Measurements from ENCODE around the gene SPOCK1. TPM values are rescaled to one million over a fixed set of nuclear protein-coding genes. Genes with fewer than 3 reads are reported as not detected.

SPOCK1 gene
- total and polyA plus RNA-seq, 2 of the 4 experiments (the other 2 are of a cell fraction): 5.0 to 20.3 TPM

GRCh38 chr5:137156180-137156579 is 342.9 kb downstream of the SPOCK1 start:
- Histone ChIP-seq H2AK9ac (replicated peaks; ENCODE audit: low read depth, low read length, poor library complexity) (no peak overlapping the region), H3K9me1 (ENCODE audit: insufficient read depth, low read length) (0 out of 2 replicates have a peak, but pooled peaks cover 3% of the 10 kb centered on the region), H2BK5ac (ENCODE audit: low read depth, low read length, poor library complexity, severe bottlenecking) (no peak overlapping the region), H2AFZ (replicated peaks; ENCODE audit: low read length, poor library complexity) (no peak overlapping the region), H3K79me1 (ENCODE audit: low read depth in 1 of 2, low read length in 2 of 2) (no peaks in the 10 kb centered on the region), H4K8ac (ENCODE audit: low read depth in 2 of 2, low read length in 2 of 2) (no peak overlapping the region), H3K4ac (ENCODE audit: low read depth, low read length) (no peak overlapping the region), H3K9me3 (ENCODE audit: control insufficient read depth, insufficient read depth, low read length) (no peaks in the 10 kb centered on the region), H2BK120ac (ENCODE audit: low read depth, low read length) (no peak overlapping the region), H3K14ac (replicated peaks; ENCODE audit: low read depth, low read length) (no peak overlapping the region), H3K4me3 (ENCODE audit: insufficient read depth, low read depth, low read length) (no peak overlapping the region), H3K4me1 (ENCODE audit: control insufficient read depth, insufficient read depth, low read length) (no peaks in the 10 kb centered on the region), H3K56ac (ENCODE audit: extremely low read depth, insufficient read depth, low read length) (no peak overlapping the region), H3K27me3 (ENCODE audit: control insufficient read depth, insufficient read depth, low read length) (no peaks in the 10 kb centered on the region), H2BK15ac (ENCODE audit: low read depth, low read length) (no peak overlapping the region), H2BK20ac (ENCODE audit: low read depth, low read length) (no peak overlapping the region), H3K9ac (ENCODE audit: low read depth, low read length) (no peak overlapping the region), H4K91ac (ENCODE audit: insufficient read depth, low read depth, low read length) (no peak overlapping the region), H2AK5ac (ENCODE audit: low read depth, low read length) (no peak overlapping the region), H3K18ac (ENCODE audit: low read depth, low read length) (no peak overlapping the region), H3K27ac (ENCODE audit: insufficient read depth, low read length) (no peak overlapping the region), H4K20me1 (ENCODE audit: insufficient read depth, low read length) (no peaks in the 10 kb centered on the region), H3K4me2 (ENCODE audit: low read depth, low read length) (no peak overlapping the region), H3K36me3 (ENCODE audit: control insufficient read depth, insufficient read depth, low read length) (no peaks in the 10 kb centered on the region), H3K23ac (ENCODE audit: low read depth, low read length) (no peak overlapping the region), H4K5ac (ENCODE audit: low read depth, low read length) (no peak overlapping the region)
- no CpG with 5 or more reads among the region's 4 CpGs for WGBS, 2 experiments (ENCODE audit: extremely low coverage in 2 of 2, insufficient read length in 1 of 2)
- TF ChIP-seq SMC3 (IDR thresholded peaks at IDR 0.05; ENCODE audit: low read depth, low read length): no peak
- TF ChIP-seq BHLHE40 (IDR thresholded peaks at IDR 0.05; ENCODE audit: low read depth, low read length): no peak
- no peak for TF ChIP-seq POLR2A (IDR thresholded peaks at IDR 0.05; ENCODE audit: low read depth, low read length)
- TF ChIP-seq RFX5 (IDR thresholded peaks at IDR 0.05; ENCODE audit: low read depth, low read length): no peak
- TF ChIP-seq RAD21 (IDR thresholded peaks at IDR 0.05; ENCODE audit: low read length): no peak
- TF ChIP-seq FOS (IDR thresholded peaks at IDR 0.05; ENCODE audit: low read depth, low read length): no peak
- no peak for TF ChIP-seq MAZ (IDR thresholded peaks at IDR 0.05; ENCODE audit: borderline replicate concordance, low read depth, low read length)
- no peak for TF ChIP-seq CEBPB (IDR thresholded peaks at IDR 0.05; ENCODE audit: low read depth, low read length)
- no peak for TF ChIP-seq MXI1 (IDR thresholded peaks at IDR 0.05; ENCODE audit: borderline replicate concordance, low read depth, low read length)
- no peak for TF ChIP-seq USF2 (IDR thresholded peaks at IDR 0.05; ENCODE audit: low read depth, low read length)
- no peak for TF ChIP-seq MAFK (IDR thresholded peaks at IDR 0.05; ENCODE audit: low read depth, low read length)
- no peak for TF ChIP-seq CHD1 (IDR thresholded peaks at IDR 0.05; ENCODE audit: low read depth, low read length)
- no peak for TF ChIP-seq NFE2L2 (IDR thresholded peaks at IDR 0.05; ENCODE audit: low read depth, low read length)
- TF ChIP-seq, protein P1, sequence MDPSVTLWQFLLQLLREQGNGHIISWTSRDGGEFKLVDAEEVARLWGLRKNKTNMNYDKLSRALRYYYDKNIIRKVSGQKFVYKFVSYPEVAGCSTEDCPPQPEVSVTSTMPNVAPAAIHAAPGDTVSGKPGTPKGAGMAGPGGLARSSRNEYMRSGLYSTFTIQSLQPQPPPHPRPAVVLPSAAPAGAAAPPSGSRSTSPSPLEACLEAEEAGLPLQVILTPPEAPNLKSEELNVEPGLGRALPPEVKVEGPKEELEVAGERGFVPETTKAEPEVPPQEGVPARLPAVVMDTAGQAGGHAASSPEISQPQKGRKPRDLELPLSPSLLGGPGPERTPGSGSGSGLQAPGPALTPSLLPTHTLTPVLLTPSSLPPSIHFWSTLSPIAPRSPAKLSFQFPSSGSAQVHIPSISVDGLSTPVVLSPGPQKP (IDR thresholded peaks at IDR 0.05; ENCODE audit: borderline replicate concordance, low read depth, low read length): no peak
- BruUV-seq (replicated peaks): no TSS peak
- dilution Hi-C loops (cut with HindIII; ENCODE audit: low sequenced_read_pairs, unreplicated experiment) (no loop called here), in situ Hi-C loops (cut with MboI; ENCODE audit: low sequenced_read_pairs) (no loop called here), intact Hi-C loops (cut with micrococcal nuclease) (no loop called here)
- ATAC-seq (ENCODE audit: low read depth) (no peak; the same call in 1 of the 2 replicates), DNase-seq (no peak)
- ChIA-PET CTCF (no interaction called here), POLR2A (ENCODE audit: unreplicated experiment) (no interaction called here)

Data from IMR-90 (cell line).